ENCODE measurements around the gene GABRB2.

The GABRB2 gene

GRCh38 chr5:161471211-161471950 is 75.1 kb downstream of the GABRB2 start:
- no peak for DNase-seq (ENCODE audit: low read depth)

DNA sequence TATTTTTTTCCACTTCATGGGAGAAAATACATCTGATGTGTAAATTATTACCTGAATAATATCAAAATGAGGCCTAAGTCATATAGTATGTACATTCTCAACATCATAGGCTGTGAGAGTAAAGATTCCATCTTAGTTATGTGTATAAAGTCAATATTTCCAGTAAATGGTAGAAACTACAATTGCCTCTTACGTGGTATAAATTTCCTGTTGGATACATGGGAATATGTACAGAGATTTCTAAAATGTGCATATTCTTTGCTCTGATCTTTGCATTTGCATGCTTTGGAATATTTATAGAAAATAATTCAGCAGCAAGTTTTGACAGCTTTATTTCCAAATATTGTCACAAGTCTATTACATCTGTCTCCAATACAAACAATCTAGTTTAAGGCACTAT is 78.8 kb downstream of the GABRB2 start:
- no peak for DNase-seq (ENCODE audit: low read depth)

DNA sequence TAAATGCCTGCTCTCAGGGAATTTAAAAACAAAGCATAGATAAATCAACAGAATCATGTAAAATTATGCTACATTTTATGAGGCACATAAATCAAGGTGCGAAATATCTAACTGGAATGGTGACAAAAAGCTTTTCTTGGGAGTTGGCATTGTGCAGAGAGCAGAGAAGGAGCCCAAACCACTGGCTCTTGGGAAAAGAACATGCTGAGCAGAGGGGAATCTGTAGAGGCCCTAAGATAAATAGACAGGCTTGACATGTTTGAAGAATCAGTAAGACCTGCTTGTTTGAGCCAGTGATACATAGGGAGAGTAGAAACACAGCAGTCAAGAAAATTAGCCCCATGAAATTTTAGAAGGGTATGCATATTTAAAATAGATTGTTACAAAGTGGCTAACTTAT is 85.8 kb downstream of the GABRB2 start:
- DNase-seq (ENCODE audit: low read depth) = no peak

DNA sequence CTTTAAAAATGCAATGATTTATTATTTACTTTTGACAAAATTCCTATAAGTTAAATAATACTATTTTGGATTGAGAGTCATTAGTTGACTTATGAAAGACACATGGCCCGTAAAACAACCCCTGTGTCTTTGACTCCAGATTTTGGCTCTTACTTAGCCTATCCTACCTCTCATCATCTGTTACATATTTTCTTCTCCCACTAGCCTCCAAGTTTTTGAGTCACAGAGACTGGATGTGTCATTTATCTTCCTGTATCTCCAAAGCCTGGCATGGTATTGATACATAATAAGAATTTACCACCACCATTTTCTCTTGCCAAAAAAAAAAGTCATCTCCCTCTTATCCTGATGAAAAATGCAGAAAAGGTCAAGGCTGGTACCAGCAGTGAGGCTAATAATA is 99.9 kb downstream of the GABRB2 start:
- DNase-seq (ENCODE audit: low read depth) = no peak

DNA sequence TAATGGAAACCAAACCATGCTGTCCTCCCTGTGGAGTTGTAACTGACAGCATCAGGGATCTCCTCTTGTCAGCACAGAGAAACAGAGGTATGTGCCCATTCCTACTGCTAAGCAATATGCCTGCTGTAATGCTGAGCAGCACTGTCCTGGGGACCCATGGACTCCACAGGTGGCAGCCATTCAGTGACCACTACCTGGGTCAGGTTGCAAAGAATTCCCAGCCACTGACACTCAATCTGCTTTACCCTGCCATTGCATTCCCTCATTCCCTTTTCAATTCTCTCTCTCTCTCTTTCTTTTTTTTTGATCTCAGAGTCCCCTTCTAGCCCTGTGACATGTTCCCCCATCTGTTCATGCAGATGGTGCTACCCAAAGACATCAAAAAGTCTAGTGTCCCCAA is 104.1 kb downstream of the GABRB2 start:
- DNase-seq (ENCODE audit: low read depth) = no peak

DNA sequence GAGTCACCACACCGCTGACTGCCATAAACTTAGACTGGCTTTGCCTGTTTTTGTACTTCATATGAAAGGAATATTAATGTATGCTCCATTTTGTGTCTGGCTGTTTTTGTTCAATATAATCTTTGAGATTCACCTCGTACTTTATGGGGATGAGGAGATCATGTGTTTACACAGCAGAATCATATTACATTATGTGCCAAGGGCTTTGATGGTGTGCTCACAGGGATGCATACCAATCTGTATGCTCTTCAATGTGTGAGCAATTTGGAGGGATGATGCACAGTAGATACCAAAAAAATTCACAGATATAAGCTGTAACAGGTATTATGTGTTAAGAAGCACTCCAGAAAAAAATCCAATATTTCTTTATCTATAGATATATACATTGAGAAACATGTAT is 113.7 kb downstream of the GABRB2 start:
- no peak for DNase-seq (ENCODE audit: low read depth)

DNA sequence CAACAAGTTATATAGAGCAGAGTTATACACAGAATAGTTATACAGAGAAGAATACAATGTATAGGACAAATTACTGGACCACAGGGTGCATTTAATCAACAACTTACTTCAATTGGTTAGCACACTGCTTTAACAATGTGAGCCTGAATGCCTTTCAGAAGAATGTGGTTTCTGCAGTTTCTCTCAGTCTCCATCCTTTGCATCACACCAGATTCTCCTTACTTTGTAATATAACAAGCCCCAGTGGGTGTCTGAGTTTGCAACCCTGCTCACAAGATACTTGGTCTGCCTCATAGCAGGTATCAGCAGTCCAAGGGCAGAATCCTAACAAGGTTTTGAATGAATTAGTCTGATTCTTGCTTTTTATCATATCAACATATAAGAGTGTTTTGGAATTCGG is 114.6 kb downstream of the GABRB2 start:
- no peak for DNase-seq (ENCODE audit: low read depth)

DNA sequence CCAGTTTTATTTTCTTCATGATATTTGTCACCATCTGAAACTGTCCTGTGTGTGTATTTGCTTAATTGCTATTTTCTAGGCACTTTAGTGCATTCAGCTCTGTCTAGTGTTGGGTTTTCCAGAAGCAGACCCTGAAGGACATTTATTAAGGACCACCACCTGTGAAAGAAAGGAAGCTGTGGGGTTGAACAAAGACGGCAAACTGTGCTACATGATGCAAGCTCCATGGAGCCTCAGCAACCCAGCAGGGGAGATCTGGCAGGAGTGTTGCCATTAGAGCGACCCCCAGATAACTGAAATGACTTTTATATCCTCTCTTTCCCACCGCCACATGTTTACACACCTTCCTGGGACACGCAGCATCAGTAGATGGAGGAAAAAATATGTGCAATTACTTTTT is 125.5 kb downstream of the GABRB2 start:
- DNase-seq (ENCODE audit: low read depth) = no peak

- no peak for DNase-seq (ENCODE audit: low read depth)
Measured at GRCh38 chr5:161420521-161420920, 126.0 kb downstream of the GABRB2 start.

GRCh38 chr5:161414896-161415295 is 131.6 kb downstream of the GABRB2 start:
- no peak for DNase-seq (ENCODE audit: low read depth)

DNA sequence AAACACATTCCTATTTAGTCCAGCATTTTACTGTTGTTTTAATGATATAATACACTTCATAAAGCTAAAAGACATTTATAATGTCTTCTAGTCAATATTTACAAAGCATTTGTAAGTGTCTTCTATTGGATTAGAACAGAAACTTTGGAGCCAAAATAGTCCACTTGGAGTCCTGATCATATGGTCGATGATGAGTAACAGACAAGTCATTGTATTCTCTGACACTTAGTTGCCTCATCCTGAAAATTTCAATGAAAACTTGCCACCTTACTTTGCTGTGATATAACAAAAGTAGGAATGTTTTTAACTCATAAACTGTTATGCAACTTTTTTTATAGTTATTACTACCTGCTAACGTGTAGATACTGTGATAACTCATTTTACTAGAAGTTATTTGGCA is 132.5 kb downstream of the GABRB2 start:
- no peak for DNase-seq (ENCODE audit: low read depth)

- no peak for DNase-seq (ENCODE audit: low read depth)
Measured at GRCh38 chr5:161412792-161413191, 133.7 kb downstream of the GABRB2 start.

- DNase-seq (ENCODE audit: low read depth) = no peak
Measured at GRCh38 chr5:161411156-161411555, 135.4 kb downstream of the GABRB2 start.

- DNase-seq (ENCODE audit: low read depth) = no peak
Measured at GRCh38 chr5:161410640-161411039, 135.9 kb downstream of the GABRB2 start.

DNA sequence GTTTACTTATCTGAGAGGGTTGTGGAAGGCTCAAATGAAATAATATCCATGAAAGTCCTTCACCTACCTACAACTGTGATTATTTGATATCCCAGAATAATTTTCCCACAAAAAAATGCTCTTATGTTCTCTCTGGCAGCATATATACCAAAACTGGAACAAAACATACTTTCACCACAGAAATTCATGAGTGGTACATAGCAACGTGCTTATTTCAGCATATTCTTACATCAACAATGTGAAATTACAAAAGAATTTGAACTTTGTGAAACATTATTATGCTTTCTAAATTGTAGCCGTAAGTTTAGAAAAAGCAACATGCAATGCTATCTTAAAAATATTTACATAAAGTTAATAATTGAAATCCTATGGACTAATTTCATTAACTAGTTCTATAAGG is 137.1 kb downstream of the GABRB2 start:
- DNase-seq (ENCODE audit: low read depth) = no peak

- no peak for DNase-seq (ENCODE audit: low read depth)
Measured at GRCh38 chr5:161406880-161407279, 139.6 kb downstream of the GABRB2 start.

DNA sequence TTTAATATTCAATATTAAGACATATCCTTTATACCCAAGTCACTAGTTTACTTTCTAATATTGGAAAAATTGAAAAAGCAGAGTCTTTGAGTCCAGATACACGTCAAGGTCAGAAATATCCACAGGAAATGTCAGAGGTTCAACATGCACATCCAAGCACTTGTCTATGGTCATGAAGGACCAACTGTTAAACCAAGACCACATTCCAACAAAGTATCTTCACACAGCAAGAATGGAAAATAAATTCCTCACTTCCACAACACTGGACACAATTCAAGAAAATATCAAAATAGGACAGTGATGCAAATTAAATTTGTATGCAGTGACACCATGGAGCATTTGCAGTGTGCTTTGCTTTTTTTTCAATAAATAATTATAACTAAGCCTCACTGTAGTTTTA is 142.5 kb downstream of the GABRB2 start:
- DNase-seq (ENCODE audit: low read depth) = no peak

- DNase-seq (ENCODE audit: low read depth) = no peak
Measured at GRCh38 chr5:161403121-161403520, 143.4 kb downstream of the GABRB2 start.

GRCh38 chr5:161400583-161400982 is 145.9 kb downstream of the GABRB2 start:
- no peak for DNase-seq (ENCODE audit: low read depth)

GRCh38 chr5:161399996-161400562 is 146.4 kb downstream of the GABRB2 start:
- DNase-seq (ENCODE audit: low read depth) = no peak

DNA sequence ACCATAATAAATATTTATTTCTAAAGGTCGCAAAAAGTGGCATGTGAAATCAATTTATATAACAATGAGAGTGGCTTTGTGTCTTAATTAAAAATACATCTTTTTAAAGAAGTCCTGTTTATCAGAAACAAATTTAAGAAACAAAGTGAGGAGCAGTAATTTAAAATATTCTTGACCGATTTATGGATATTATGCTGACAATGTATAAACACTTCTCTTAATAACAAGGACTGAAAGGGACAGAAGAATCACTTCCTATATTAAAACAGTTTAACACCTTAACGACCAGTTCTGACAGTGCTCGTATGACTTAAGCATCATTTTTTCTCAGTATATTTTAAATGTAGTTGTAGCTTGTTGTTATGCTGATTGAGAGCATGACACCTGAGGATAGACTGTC is 149.1 kb downstream of the GABRB2 start:
- DNase-seq (ENCODE audit: low read depth) = no peak

GRCh38 chr5:161396171-161396570 is 150.4 kb downstream of the GABRB2 start:
- no peak for DNase-seq (ENCODE audit: low read depth)

DNA sequence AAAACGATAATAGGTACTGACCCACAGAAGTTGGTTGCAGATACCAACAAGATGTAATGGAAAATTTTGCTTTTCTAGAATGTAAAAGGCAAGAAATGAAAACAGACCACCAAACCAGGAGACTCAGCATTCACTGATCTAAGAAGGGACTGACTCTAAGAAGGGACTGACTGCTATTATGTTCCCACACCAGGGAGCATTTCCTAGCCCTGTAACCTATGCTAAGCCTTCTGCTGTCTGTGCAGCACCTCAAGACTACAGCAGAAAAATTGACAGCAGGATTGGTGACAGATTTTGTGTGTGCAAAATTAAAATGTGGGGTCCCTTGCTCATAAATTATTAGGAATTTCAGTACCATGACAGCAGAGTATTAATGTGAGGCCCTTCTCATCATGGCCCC is 154.8 kb downstream of the GABRB2 start:
- DNase-seq (ENCODE audit: low read depth) = no peak

- no peak for DNase-seq (ENCODE audit: low read depth)
Measured at GRCh38 chr5:161391016-161391415, 155.5 kb downstream of the GABRB2 start.
